Glutamatergic neuron (in vitro differentiated cells): ENCODE measurements around the gene ERMARD. TPM values are rescaled to one million over a fixed set of nuclear protein-coding genes. Genes with fewer than 3 reads are reported as not detected.
A peak's percentile ranks its signal among the peaks of the same experiment; 100 is the strongest.
"Not testable (repeated sequence)": the region's sequence is repeated elsewhere in the genome, so short reads cannot be mapped to it uniquely, and the experiment has no call there.

ENCODE experiments used
- DNase-seq: peaks from one replicate; pipeline ENCODE4 v3.0.0; 2022
- H3K27ac Mint-ChIP-seq: one replicate; pipeline ENCODE4 v1.8.0; 2020; ENCODE audit warnings: mild to moderate bottlenecking, mixed read lengths, inconsistent platforms; ENCODE audit not compliant: unreplicated experiment
- H3K27me3 Mint-ChIP-seq: one replicate; pipeline ENCODE4 v1.8.0; 2020; ENCODE audit warnings: mild to moderate bottlenecking, moderate library complexity, mixed read lengths, inconsistent platforms; ENCODE audit not compliant: unreplicated experiment
- H3K36me3 Mint-ChIP-seq: one replicate; pipeline ENCODE4 v1.8.0; 2020; ENCODE audit warnings: mild to moderate bottlenecking, mixed read lengths, inconsistent platforms; ENCODE audit not compliant: unreplicated experiment
- H3K4me1 Mint-ChIP-seq: one replicate; pipeline ENCODE4 v1.8.0; 2020; ENCODE audit warnings: mild to moderate bottlenecking, low read depth, mixed read lengths, inconsistent platforms; ENCODE audit not compliant: unreplicated experiment
- H3K4me3 Mint-ChIP-seq: one replicate; pipeline ENCODE4 v1.8.0; 2020; ENCODE audit warnings: mild to moderate bottlenecking, mixed read lengths, inconsistent platforms; ENCODE audit not compliant: unreplicated experiment
- H3K9me3 Mint-ChIP-seq: one replicate; pipeline ENCODE4 v1.8.0; 2020; ENCODE audit warnings: mild to moderate bottlenecking, moderate library complexity, mixed read lengths, inconsistent platforms; ENCODE audit not compliant: unreplicated experiment
- CTCF ChIP-seq: fragments of 200-600 bp; sonication (generic); IDR thresholded peaks from one replicate; pipeline ENCODE4 v1.5.0; 2021; ENCODE audit not compliant: partially characterized antibody, unreplicated experiment
- total RNA-seq: library from RNA; stranded (reverse); fragmentation: NEBNext Ultra II Directional; extraction: Animal tissue kit (Norgen Biotek cat#: 25700); gene quantifications from one replicate; pipeline ENCODE4 v1.2.1, GENCODE V29; 2021; ENCODE audit not compliant: unreplicated experiment

The ERMARD gene
- total RNA-seq, 1 donor from 2014 or later = 15.2 TPM

DNA sequence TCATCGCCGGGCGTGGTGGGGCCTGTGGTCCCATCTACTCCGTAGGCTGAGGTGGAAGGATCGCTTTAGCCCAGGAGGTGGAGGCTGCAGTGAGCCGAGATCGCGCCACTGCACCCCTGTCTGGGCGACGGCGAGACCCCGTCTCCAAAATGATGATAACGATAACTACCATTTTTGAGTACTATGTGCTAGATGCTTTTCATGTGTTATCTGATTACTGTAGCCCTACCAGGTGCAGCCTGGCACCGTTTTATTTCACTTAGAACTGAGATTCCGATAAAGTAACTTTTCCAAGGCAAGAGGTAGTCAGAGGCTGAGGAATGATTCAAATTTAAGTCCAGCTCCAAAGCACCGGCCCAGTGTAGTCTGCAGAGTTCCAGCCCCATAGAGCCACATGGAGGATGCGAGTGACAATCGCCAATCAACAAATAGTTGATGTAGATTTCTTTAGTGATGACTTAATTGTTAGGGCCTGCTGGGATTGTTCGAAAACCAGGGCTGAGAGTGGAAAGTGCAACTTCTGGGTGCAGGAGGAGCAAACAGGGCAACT lies 727 bp downstream of the ERMARD start:
- peaks cover 3% of the 10 kb centered on the region for H3K36me3 Mint-ChIP-seq
- H3K9me3 Mint-ChIP-seq = peaks cover 2% of the 10 kb centered on the region
- no peaks in the 10 kb centered on the region for H3K4me1 Mint-ChIP-seq
- no peak for DNase-seq
- TF ChIP-seq CTCF = no peak
- H3K27ac Mint-ChIP-seq = peak overlapping the region; percentile 69
- H3K4me3 Mint-ChIP-seq = peak overlapping the region; percentile 86
- H3K27me3 Mint-ChIP-seq = peaks cover 2% of the 10 kb centered on the region

- DNase-seq = no peak
- Mint-ChIP-seq H3K27me3 (peaks cover 2% of the 10 kb centered on the region), H3K27ac (no peak overlapping the region), H3K4me1 (no peaks in the 10 kb centered on the region), H3K4me3 (no peak overlapping the region), H3K9me3 (peaks cover 2% of the 10 kb centered on the region), H3K36me3 (no peaks in the 10 kb centered on the region)
- TF ChIP-seq CTCF = no peak
Observed at GRCh38 chr6:169755162-169755561, 3.7 kb downstream of the ERMARD start.

- TF ChIP-seq CTCF = no peak
- H3K4me1 Mint-ChIP-seq = no peaks in the 10 kb centered on the region
Observed at GRCh38 chr6:169763308-169763707, 11.9 kb downstream of the ERMARD start.

GRCh38 chr6:169763881-169764280 lies 12.5 kb downstream of the ERMARD start:
- no peaks in the 10 kb centered on the region for H3K36me3 Mint-ChIP-seq
- no peak for TF ChIP-seq CTCF
- H3K4me3 Mint-ChIP-seq = no peak overlapping the region
- DNase-seq = no peak
- H3K4me1 Mint-ChIP-seq = no peaks in the 10 kb centered on the region
- no peaks in the 10 kb centered on the region for H3K9me3 Mint-ChIP-seq
- no peak overlapping the region for H3K27ac Mint-ChIP-seq
- no peaks in the 10 kb centered on the region for H3K27me3 Mint-ChIP-seq

More at GRCh38 chr6:169763308-169763707, 11.9 kb downstream of the ERMARD start:
- Mint-ChIP-seq H3K36me3 (no peaks in the 10 kb centered on the region), H3K27me3 (no peaks in the 10 kb centered on the region), H3K9me3 (no peaks in the 10 kb centered on the region), H3K27ac (no peak overlapping the region), H3K4me3 (no peak overlapping the region)
- DNase-seq = no peak

GRCh38 chr6:169765789-169766188 lies 14.4 kb downstream of the ERMARD start:
- H3K4me1 Mint-ChIP-seq, H3K9me3 Mint-ChIP-seq, H3K27me3 Mint-ChIP-seq, H3K4me3 Mint-ChIP-seq, DNase-seq, H3K27ac Mint-ChIP-seq, H3K36me3 Mint-ChIP-seq: not testable (repeated sequence)
